GM21390 (cell line): ENCODE data around the gene PGLYRP3.

Experiments
- ATAC-seq: cut with Tn5 transposase; IDR thresholded peaks from one replicate; pipeline ENCODE4 v1.9.1; 2021; ENCODE audit not compliant: unreplicated experiment

Gene PGLYRP3

GRCh38 chr1:153261281-153262069, 51.3 kb downstream of the PGLYRP3 start:
- no peak for ATAC-seq

- ATAC-seq: no peak
Observed at GRCh38 chr1:153260585-153261280, 52.0 kb downstream of the PGLYRP3 start.

GRCh38 chr1:153259387-153259786, 53.4 kb downstream of the PGLYRP3 start, which contains the start of gene LORICRIN:
TSS of gene LORICRIN (plus strand) at chr1:153259687. CDS start at chr1:153260950, 1,263 bp downstream.
- no peak for ATAC-seq

GRCh38 chr1:153253693-153254092, 59.1 kb downstream of the PGLYRP3 start:
- no peak for ATAC-seq

GRCh38 chr1:153253076-153253475, 59.7 kb downstream of the PGLYRP3 start:
- no peak for ATAC-seq

- no peak for ATAC-seq
Observed at GRCh38 chr1:153251988-153252387, 60.8 kb downstream of the PGLYRP3 start.

- no peak for ATAC-seq
Observed at GRCh38 chr1:153251562-153251961, 61.2 kb downstream of the PGLYRP3 start.

- ATAC-seq: no peak
Observed at GRCh38 chr1:153251087-153251486, 61.7 kb downstream of the PGLYRP3 start.

GRCh38 chr1:153250166-153250565, 62.6 kb downstream of the PGLYRP3 start:
- no peak for ATAC-seq

- ATAC-seq: no peak
Observed at GRCh38 chr1:153248176-153248879, 64.4 kb downstream of the PGLYRP3 start.
